Vagina (tissue), 2 donors: ENCODE data around the gene CCDC33. TPM values are rescaled to one million over a fixed set of nuclear protein-coding genes. Genes with fewer than 3 reads are reported as not detected.

Experiments used
- DNase-seq, 2 donors: peaks; one replicate each; pipeline ENCODE4 v3.0.0-alpha.2; 2017; ENCODE audit errors: extremely low spot score in 2 of 2
- H3K27ac ChIP-seq: fragments of 200-600 bp; sonication (generic); one replicate; pipeline ENCODE4 v1.5.1; 2019
- H3K27me3 ChIP-seq: fragments of 200-600 bp; sonication (generic); one replicate; pipeline ENCODE4 v1.5.1; 2019
- H3K36me3 ChIP-seq, 2 donors: fragments of 200-600 bp; sonication (generic); one replicate each; pipeline ENCODE4 v1.5.1; 2017 to 2019
- H3K4me1 ChIP-seq: fragments of 200-600 bp; sonication (generic); one replicate; pipeline ENCODE4 v1.5.1; 2019
- H3K4me3 ChIP-seq, 2 donors: fragments of 200-600 bp; sonication (generic); 1 replicate in 1 of 2; 2 replicates in 1 of 2; pipeline ENCODE4 v1.5.1; 2016 to 2019
- H3K9me3 ChIP-seq: fragments of 200-600 bp; sonication (generic); one replicate; pipeline ENCODE4 v1.5.1; 2019
- POLR2A ChIP-seq, 2 donors: fragments of 450-650 bp; IDR thresholded peaks; one replicate each; pipeline ENCODE4 v1.6.1; 2017; ENCODE audit warnings: antibody characterized with exemption in 2 of 2, mild to moderate bottlenecking in 2 of 2, moderate library complexity in 2 of 2
- POLR2AphosphoS5 ChIP-seq, 2 donors: sonication (generic); formaldehyde crosslinking; IDR thresholded peaks; one replicate each; pipeline ENCODE4 v1.9.0; 2017; ENCODE audit warnings: antibody characterized with exemption in 2 of 2, mild to moderate bottlenecking in 2 of 2, low read depth in 1 of 2; ENCODE audit not compliant: insufficient read depth in 1 of 2
- intact Hi-C: fragments of 100-400 bp; cut with DNase I; formaldehyde crosslinking; loops from one replicate; pipeline ENCODE4 v1.15.1; 2023
- total RNA-seq: library from RNA; depleted of rRNA; stranded (reverse); fragments of >200 nt; gene quantifications from one replicate; pipeline ENCODE4 v1.2.3, GENCODE V29; 2016
- TF ChIP-seq, protein P1 (sequence below), 3 experiments: fragments of 450-650 bp in 2 of 3; fragments of 200-600 bp in 1 of 3; sonication (generic) in 1 of 3; IDR thresholded peaks; one replicate each; pipeline ENCODE4 v1.5.1; 2017 to 2019; ENCODE audit warnings: antibody characterized with exemption in 3 of 3, mild to moderate bottlenecking in 2 of 3, moderate library complexity in 2 of 3

CCDC33 gene
- total RNA-seq, 1 donor from 2014 or later, result not detected

DNA sequence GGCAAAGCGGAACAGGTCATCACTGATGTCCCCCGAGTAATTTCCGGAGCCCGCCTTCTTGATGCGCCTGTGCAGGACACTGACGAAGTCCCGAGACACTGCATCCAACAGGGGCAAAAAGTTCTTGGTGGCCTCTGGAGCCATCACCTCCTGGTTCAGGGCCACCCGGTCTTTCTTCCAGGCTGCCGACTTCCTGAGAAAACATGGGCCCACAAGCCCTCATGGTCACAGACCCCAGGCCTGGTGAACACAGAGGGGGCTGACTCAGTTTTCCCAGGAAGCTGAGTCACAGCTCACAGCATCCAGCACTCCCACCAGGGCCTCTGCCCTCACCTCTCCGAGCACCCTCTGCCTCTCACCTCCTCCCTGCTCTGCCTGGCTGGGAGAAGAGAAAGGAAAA lies 108.9 kb downstream of the CCDC33 start:
- intact Hi-C loops, result no loop called here
- Histone ChIP-seq H3K36me3 (no peaks in the 10 kb centered on the region), H3K9me3 (no peaks in the 10 kb centered on the region), H3K27me3 (no peaks in the 10 kb centered on the region), H3K4me3 (no peak overlapping the region), H3K4me1 (no peaks in the 10 kb centered on the region), H3K27ac (no peak overlapping the region)
- TF ChIP-seq, protein P1, sequence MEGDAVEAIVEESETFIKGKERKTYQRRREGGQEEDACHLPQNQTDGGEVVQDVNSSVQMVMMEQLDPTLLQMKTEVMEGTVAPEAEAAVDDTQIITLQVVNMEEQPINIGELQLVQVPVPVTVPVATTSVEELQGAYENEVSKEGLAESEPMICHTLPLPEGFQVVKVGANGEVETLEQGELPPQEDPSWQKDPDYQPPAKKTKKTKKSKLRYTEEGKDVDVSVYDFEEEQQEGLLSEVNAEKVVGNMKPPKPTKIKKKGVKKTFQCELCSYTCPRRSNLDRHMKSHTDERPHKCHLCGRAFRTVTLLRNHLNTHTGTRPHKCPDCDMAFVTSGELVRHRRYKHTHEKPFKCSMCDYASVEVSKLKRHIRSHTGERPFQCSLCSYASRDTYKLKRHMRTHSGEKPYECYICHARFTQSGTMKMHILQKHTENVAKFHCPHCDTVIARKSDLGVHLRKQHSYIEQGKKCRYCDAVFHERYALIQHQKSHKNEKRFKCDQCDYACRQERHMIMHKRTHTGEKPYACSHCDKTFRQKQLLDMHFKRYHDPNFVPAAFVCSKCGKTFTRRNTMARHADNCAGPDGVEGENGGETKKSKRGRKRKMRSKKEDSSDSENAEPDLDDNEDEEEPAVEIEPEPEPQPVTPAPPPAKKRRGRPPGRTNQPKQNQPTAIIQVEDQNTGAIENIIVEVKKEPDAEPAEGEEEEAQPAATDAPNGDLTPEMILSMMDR (IDR thresholded peaks at IDR 0.05), result no peak
- TF ChIP-seq POLR2A (IDR thresholded peaks at IDR 0.05), result no peak
- no peak for TF ChIP-seq POLR2AphosphoS5 (IDR thresholded peaks at IDR 0.05; ENCODE audit: insufficient read depth in 1 of 2, low read depth in 1 of 2)
- DNase-seq, result no peak

DNA sequence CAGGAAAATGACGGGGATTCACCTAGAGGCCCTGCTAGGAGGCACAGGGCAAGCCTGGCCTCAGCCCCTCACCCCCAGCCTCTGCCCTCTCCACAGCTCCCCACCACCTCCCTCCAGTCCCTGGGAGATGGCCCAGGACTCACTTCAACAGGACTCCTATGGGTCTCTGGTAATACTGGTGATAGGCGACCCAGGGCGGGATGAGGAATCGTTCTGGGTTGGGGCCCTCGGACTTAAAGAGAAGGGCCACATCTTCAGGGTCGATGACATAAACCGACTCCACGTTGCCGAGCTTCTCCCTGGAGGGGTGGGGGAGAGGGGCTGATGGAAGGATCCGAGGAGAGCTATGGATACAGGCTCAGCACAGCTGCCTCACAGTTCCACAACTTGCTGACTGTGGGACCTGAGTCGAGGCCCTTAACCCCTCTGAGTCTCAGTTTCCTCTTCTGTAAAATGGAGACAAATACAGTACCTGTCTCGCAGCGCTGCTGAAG lies 111.7 kb downstream of the CCDC33 start:
- no peak for DNase-seq
- intact Hi-C loops, result no loop called here
- Histone ChIP-seq H3K27ac (no peak overlapping the region), H3K4me1 (no peaks in the 10 kb centered on the region), H3K9me3 (no peaks in the 10 kb centered on the region), H3K4me3 (no peak overlapping the region), H3K27me3 (no peaks in the 10 kb centered on the region), H3K36me3 (no peaks in the 10 kb centered on the region)
- TF ChIP-seq POLR2A (IDR thresholded peaks at IDR 0.05), result no peak
- TF ChIP-seq, protein P1 (IDR thresholded peaks at IDR 0.05), result no peak
- TF ChIP-seq POLR2AphosphoS5 (IDR thresholded peaks at IDR 0.05; ENCODE audit: insufficient read depth in 1 of 2, low read depth in 1 of 2), result no peak

DNA sequence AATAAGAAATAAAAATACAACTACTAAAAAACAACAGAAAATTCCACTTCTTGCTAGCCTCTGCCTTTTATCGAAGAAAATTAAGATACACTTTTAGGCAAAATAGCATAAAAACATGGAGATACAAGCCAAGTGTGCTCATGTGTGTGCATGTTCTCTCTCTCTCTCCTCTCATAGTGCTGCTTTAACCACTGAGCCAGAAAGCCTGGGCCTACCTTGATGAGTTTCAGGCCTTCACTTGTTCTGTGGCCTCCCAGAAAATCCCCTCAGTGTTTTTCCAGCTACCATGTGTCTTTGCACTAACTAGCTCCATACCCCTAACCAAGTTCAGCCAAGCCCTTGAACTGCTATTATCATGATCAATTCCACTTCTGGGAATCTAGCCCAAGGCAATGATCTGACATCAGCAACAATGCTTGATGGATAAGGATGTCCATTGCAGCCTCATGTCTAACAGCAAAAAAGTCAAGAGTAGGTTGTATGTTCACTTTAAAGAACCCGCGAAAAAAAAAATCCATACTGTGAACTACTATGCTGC lies 113.2 kb downstream of the CCDC33 start:
- no peak for DNase-seq

DNA sequence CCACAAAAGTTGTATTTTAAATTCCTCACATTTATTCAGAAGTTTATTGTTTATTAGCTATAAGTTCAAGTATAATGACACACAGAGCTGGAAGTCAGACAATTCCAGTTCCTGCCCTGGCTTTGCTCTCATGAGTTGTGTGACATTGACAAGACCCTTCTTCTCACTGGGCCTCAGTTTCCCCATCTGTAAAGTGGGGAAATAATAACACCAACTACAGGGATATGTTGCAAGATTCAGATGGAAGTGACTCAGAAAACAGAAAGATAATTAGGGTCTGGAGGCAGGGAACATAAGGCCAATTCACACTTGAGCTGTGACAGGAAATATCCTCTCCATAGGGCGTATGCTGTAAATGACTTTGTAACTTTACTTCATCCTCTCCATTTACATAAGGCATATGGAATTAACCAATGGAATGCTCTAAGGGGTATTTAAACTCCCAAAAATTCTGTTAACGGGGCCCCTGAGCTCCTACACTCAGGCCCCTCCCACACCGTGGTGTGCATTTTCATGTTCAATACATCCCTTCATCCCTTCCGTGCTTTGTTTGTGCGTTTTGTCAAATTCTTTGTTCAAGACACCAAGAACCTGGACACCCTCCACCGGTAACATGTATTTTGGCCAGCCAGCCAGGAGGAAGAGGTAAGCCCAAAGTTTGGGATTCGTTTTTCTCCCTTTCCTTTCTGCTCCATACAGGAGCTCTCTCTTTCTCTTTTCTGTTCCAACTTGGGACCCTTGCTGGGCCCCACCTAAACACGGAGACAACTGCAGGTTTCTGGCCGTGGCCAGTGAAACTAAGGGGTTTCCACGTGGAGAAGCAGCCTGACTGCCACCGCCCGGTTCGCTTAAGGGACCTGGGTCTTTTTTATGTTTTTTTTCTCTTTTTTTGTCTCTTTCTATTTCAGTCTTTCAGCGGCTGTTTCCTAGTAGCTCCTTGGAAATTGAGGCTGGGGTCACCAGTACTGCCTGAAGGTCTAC lies 114.5 kb downstream of the CCDC33 start:
- Histone ChIP-seq H3K4me1 (no peaks in the 10 kb centered on the region), H3K36me3 (no peaks in the 10 kb centered on the region), H3K4me3 (no peak overlapping the region), H3K27me3 (no peaks in the 10 kb centered on the region), H3K27ac (no peak overlapping the region), H3K9me3 (no peaks in the 10 kb centered on the region)
- intact Hi-C loops, result no loop called here
- TF ChIP-seq POLR2A (IDR thresholded peaks at IDR 0.05), result no peak
- TF ChIP-seq POLR2AphosphoS5 (IDR thresholded peaks at IDR 0.05; ENCODE audit: insufficient read depth in 1 of 2, low read depth in 1 of 2), result no peak
- TF ChIP-seq, protein P1 (IDR thresholded peaks at IDR 0.05), result no peak
- no peak for DNase-seq

More for the DNA sequence above, 113.2 kb downstream of the CCDC33 start:
- Histone ChIP-seq H3K4me3 (no peak overlapping the region), H3K27ac (no peak overlapping the region), H3K4me1 (no peaks in the 10 kb centered on the region), H3K9me3 (no peaks in the 10 kb centered on the region), H3K27me3 (no peaks in the 10 kb centered on the region), H3K36me3 (no peaks in the 10 kb centered on the region)
- intact Hi-C loops, result no loop called here
- TF ChIP-seq, protein P1 (IDR thresholded peaks at IDR 0.05), result no peak
- TF ChIP-seq POLR2AphosphoS5 (IDR thresholded peaks at IDR 0.05; ENCODE audit: insufficient read depth in 1 of 2, low read depth in 1 of 2), result no peak
- TF ChIP-seq POLR2A (IDR thresholded peaks at IDR 0.05), result no peak
